SH-SY5Y (cell line): ENCODE results near the gene C6orf132.

Experiments
- GATA2 ChIP-seq: IDR thresholded peaks from 2 replicates; pipeline ENCODE4 v1.6.1; 2011; ENCODE audit warnings: mild to moderate bottlenecking, low read depth, low read length
- GATA3 ChIP-seq: IDR thresholded peaks from 2 replicates; pipeline ENCODE4 v1.6.1; 2011; ENCODE audit warnings: low read depth, mild to moderate bottlenecking, low read length, moderate library complexity

C6orf132 gene

DNA sequence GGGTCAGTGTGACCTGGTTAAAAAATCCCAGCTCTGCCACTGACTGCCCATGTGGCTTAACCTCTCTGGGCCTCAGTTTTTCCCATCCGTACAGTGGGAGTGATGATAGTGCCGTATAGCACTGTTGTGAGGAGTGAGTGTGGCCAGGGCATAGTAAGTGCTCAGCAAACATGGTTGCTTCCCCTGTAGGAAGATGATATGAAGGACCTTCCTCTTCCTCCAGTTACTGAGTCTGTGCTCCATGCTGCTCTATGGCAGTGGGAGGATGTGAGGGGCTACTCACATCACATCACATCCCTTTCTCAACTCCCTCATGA lies 13.1 kb downstream of the C6orf132 start:
- TF ChIP-seq GATA2, result no peak
- no peak for TF ChIP-seq GATA3

DNA sequence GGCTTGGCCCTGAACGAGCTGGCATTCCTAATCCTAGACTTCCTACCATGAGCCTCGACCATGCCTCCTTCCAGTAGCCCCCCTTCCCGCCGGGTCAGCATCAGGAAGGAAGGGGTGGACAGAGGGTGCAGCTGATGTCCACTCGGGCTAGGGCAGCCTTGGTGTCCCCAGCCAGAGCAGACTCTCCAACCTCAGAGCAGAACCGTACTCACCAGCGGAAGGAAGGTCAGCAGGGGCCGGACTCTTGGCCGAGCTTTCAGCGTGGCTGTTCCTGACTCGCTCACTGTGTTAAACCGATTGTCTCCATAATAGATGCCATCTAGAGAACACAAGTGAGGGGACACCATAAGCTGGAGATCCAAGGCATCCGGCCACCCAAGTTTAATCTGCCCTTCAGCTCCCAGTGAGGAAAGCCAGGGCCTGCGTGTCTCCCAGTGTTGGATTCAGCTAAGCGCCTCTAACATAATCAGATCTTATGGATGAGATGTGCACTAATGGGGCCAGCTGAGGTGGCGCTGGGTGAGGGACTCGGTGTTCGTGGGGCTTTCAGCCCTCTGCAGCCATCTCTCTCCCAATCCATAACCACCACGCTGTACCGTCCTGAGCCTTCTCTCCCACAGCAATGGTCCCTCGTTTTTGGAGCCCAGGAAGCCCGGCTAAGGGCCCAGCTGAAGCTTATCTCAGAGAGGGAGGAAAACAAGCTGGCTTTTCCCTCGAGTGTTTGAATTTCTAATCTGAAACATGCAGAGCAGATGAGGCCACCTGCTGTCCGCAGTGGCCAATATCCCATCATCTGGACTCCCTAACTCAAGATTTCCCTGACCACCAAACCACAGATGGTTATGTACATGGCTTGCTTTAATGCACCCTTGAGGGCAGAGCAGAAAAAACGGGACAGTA lies 13.7 kb downstream of the C6orf132 start:
- TF ChIP-seq GATA3 (no peak), GATA2 (no peak)

DNA sequence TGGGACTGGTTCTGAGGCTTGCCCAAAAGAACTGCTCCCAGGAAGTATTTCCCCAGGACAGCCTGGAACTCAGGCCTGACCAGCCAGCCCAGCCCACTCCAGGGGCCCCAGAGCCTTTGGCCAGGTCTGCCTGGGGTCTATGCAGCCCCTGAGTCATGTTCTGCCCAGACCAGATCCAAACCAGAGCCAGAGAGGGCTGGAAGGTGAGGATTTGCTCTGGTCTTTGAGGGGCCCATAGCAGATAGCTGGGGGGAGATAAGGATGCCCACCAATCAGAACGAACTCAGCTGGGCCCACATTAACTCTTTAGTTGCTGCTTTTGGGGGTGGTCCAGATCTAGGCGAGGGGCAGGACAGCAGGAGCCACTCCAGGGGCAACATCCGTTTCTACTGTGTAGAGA lies 16.8 kb downstream of the C6orf132 start:
- TF ChIP-seq GATA2 (no peak), GATA3 (no peak)

DNA sequence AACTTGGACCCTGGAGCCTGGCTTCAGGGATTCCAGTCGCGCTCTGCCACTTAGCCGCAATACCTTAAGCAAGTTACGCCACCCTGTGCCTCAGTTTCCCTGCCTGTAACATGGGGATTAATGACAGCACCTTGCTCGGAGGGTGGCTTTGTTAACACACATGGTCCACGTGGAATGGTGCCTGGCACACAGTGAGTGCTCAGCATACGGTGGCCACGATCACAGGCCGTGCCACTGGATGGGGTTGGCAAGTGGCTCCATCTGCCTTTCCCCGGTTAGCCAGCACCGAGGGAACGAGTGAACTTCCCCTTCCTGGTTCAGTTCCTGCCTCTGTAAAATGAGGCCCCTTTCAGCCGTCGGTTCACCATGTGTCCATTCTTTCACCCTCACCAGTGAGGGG lies 17.2 kb downstream of the C6orf132 start:
- TF ChIP-seq GATA3 (no peak), GATA2 (no peak)

DNA sequence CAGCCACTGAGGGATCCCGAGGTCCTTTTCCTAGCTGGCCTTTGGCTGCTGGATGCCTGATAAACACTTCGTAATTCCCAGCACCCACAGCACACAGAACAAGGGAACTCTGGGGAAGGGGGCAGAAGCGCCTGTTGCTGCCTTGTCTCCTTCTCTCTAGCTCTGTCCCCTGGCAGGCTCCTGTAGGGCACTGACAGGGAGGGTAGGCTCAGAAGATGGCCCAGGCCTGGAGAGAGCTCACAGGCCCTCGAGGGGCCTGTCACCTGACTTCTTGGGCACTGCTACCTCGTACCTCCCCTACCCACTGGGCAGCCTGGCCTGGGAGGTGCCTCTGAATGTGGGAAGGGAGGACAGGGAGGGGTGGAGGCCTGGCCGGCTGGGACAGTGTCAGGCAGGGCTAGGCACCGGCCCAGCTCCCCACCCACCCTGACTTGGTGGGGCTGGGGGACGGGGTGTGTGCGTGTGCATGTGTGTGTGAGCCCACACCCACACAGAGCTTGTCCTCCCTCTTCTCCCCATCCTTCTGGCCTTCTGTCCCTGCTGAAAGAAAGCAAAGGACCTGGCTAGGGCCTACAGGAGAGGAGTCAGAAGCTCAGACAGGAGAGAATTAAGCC lies 18.1 kb downstream of the C6orf132 start:
- TF ChIP-seq GATA2, result no peak

DNA sequence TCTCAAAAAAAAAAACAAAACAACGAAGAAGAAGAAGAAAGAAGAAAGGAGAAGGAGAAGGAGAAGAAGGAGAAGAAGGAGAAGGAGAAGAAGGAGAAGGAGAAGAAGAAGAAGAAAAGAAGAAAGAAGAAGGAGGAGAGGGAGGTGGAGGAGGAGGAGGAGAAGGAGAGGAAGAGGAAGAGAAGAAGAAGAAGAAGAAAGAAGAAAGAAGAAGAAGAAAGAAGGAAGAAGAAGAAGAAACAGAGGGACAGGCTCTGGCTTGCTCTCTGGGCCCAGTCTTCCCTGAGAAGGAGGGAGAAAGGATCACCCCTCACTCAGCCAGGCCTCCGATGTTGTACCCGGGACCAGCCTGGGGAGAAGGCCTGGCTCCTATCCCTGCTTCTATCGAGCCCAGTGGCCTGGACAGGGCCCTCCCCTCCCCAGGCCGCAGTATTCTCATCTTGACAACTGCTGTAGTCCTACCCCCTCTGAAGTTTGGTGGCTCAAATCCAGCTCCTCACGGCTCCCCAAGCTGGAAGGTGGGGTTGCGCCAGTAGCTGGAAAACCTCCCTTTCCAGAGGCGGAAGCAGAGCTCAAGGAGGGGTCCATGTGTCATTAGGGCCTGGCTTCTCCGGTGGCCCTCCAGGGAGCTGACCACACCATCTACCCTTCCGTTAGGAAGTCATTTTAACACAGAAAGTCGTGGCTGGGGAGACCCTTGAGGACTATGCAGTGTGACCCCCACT lies 18.9 kb downstream of the C6orf132 start:
- no peak for TF ChIP-seq GATA2
- TF ChIP-seq GATA3, result no peak

DNA sequence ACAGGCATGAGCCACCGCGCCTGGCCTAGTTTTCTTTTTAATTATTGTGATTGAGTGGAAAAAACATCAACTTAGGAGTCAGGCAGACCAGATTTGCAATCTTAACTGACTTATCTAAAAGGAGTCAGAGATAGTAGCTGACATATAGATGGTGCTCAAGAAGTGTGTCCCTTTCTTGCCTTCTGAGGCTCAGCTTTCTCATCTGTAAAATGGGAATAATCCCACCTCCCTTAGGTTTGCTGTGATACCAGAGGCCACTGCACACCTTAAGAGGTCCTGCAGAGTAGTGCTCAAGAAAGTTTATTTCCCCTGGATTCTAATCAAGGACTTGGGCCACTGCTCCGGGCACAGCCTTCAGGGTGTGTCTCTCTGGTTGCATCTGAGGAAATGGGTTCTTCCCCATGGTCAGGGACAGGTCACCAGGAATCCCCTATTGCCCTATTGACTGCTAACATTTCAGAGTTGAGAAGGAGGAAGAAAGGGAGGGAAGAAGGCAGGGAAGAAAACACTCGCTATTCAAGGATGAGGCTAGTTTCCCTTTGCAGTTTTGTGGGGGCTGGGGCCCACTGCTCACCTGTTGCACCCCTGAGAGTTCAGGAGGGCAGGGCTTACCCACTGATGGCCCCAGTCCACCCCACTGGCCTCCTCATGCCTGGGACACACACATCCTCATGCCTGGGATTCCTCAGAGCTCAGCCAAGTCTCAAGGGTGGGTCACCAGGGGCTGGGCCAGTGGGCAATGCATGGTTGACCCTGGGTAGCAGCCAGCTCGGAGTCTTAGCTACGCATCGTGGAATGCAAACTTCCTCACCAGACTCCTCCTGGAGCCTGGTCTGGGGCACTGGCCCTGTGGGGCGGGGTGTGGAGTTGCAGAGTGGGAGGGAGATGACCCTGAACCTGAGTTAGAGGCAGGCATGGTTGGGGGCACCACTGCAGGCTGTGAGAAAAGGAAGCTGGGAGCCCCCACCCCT lies 21.2 kb downstream of the C6orf132 start:
- no peak for TF ChIP-seq GATA2

DNA sequence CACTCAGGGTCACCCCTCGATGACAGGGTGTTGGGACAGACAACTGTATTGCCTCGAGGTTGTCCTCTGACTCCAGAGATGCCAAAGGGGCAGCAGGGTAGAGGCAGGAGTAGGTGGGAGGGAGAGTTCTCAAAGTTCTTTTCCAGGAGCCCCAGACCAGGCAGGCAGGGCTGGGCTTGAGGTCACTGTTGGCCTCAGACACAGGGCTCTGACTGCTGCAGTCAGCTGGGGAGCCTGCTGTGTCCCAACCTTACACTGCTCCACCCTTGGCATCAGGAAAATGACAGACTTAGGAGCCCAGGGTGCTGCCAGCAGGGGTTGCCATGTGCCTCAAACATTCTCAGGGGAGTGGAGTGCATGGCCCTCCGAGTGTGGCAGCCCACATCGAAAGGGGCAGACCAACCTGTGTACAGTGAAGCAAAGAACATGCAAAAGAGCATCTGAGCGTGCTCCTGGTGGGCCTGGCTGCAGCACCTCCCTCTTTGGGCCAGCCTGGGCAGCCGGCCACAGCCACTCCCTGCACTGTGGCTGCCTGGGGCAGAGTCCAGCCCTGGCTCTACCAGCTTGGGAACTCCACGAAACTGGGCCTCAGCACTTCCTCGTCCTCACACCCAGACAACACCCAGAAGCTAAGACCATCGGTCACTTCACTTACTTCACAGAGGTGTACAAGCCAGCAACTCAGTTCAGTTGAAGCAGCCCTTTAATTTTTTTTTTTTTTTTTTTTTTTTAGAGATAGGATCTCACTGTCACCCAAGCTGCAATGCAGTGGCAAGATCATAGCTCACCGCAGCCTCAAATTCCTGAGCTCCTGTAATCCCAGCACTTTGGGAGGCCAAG lies 24.0 kb downstream of the C6orf132 start:
- TF ChIP-seq GATA2 (peak; percentile 56), GATA3 (no peak)

DNA sequence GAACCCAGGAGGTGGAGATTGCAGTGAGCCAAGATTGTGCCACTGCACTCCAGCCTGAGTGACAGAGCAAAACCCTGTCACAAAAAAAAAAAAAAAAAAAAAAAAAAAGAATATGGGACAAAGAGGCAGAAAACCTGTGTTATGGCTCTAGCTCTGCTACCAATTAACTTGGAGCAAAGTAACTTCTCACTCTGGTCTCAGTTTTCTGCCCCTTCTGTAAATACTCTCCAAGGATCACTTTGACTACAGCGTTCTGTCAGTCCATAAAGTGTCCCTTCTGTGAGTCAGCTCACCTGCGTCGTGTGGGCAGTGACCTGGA lies 24.6 kb downstream of the C6orf132 start:
- TF ChIP-seq GATA3 (no peak), GATA2 (no peak)

DNA sequence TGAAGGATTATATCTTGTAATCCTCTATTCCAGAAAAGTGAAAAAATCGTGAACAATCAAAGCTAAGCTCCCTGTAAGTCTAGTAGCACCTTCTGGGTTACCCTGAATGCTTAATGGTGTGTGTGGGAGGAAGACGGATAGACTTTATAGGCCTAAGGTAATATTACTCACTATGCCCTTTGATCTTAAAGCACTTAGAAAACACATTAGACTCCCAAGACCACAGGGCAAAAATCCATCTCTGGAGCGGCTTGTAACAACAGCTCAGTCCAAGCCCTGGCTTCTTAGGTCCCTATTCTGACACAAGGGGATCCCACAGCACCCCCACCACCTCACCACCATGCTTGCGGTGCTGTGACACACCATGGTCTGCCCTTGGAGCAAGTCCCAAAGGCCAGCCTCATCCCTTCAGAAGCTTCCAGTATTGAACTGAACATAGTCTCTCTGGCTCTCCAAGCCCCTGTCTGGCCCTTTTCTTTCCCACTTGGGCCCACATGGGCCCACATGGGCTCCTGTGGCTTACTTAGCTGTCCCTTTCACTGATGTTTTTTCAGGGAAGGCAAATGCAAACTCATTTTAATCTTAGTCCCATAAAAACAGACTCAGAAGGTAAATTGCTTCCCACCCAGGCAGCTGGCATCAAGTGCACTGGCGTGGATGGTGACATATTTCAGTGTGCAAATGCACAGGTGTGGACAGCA lies 28.3 kb downstream of the C6orf132 start:
- TF ChIP-seq GATA2 (no peak), GATA3 (no peak)

DNA sequence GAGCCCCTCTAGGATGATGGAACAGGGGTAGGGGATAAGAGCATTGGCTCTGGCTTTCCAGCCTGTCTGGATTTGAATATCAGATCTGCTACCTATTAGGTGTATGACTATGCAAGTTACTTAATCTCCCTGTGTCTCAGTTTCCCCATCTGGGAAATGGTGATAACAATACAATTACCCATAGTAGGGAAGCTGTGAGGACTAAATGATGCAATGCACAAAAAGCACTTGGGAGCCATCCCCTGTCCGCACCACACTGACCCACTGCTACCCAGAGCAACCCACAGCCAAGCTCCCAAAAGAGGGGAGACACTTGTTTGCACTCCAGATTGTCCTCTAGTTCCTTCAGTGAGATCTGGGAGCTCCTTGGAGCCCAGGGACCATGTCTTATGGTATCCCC lies 30.1 kb downstream of the C6orf132 start:
- TF ChIP-seq GATA3, result no peak
- TF ChIP-seq GATA2, result no peak

DNA sequence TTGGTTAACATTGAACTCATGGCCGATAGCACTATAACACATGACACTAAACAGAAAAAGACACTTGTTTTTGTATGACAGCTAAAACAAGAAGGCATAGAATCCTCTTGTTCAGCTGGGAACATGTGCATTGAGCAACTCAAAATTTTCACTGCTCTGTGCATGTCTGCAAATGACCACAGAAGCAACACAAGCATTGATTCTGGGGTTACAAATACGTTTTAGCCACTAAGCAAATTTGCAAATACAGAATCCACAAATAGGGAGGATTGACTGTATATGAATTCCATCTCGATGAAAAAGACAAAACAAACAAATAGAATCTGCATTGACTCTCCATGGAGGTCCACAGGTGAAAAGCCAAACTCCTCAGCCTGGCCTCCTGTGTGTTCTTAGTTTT lies 31.7 kb downstream of the C6orf132 start:
- TF ChIP-seq GATA2, result no peak
- TF ChIP-seq GATA3, result no peak

DNA sequence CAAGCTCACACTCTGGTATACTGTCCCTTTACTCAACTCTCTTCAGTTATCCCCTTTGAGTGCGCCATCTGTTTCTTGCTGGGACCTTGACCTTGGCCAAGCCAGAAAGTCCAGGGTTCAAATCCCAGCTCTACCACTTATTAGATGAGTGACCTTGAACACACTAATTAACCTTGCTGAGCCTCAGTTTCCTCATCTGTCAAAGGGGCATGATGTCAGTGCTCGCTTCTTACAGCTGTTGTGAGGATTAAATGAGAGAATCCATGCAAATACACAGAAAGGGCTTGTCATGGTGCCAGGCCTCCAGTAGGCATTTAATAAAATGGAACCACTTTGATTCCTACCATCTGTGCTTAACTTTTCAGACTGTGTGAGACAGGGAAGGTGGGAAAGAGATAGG lies 34.3 kb downstream of the C6orf132 start:
- TF ChIP-seq GATA3 (no peak), GATA2 (no peak)
